HG02884 (cell line): Measurements from ENCODE around the gene STK32C.

Source experiments
- ATAC-seq: cut with Tn5 transposase; IDR thresholded peaks from one replicate; pipeline ENCODE4 v1.9.1; 2021; ENCODE audit warnings: mild to moderate bottlenecking, moderate library complexity; ENCODE audit not compliant: unreplicated experiment

Gene STK32C

DNA sequence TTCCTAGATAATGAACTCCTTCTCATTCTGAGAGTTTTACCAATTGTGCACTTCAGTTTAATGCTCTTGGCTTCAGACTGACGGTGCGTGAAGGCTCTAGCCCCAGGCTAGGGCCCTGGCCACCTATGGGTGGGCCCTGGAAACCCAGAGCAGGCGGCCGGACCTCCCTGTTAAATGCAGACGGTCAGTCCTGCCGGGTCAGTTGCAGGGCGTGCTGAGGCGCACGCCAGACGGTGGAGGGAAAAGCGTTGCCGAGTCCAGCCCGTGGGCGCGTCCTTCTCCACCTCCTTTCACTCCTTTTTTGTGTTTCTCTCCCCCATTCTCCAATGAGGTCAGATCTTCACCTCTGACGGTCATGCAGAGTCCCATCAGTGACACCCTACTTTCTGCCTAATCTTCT lies 118.7 kb downstream of the STK32C start:
- ATAC-seq: no peak

DNA sequence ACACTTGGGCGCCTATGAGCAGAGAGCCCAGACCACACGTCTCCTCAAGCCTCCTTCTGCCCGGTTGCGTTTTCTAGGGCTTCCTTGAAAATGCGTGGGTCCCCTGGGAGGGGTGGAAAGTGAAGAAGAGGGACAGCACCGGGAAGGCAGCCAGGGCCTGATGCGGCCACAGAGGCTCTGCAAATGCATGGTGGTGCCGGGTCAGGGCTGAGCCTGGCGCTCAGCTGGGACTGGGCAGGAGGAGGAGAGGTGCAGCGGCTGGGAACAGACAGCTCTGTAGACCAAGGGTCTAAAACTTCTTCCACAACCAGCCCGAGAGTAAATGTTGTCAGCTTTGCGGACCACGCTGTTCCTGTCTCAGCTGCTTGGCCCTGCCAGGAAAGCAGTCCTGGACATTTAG lies 119.4 kb downstream of the STK32C start:
- ATAC-seq: no peak

- ATAC-seq: peak; percentile 12
These were observed 120.2 kb downstream of the STK32C start for GRCh38 chr10:132187430-132188138.

DNA sequence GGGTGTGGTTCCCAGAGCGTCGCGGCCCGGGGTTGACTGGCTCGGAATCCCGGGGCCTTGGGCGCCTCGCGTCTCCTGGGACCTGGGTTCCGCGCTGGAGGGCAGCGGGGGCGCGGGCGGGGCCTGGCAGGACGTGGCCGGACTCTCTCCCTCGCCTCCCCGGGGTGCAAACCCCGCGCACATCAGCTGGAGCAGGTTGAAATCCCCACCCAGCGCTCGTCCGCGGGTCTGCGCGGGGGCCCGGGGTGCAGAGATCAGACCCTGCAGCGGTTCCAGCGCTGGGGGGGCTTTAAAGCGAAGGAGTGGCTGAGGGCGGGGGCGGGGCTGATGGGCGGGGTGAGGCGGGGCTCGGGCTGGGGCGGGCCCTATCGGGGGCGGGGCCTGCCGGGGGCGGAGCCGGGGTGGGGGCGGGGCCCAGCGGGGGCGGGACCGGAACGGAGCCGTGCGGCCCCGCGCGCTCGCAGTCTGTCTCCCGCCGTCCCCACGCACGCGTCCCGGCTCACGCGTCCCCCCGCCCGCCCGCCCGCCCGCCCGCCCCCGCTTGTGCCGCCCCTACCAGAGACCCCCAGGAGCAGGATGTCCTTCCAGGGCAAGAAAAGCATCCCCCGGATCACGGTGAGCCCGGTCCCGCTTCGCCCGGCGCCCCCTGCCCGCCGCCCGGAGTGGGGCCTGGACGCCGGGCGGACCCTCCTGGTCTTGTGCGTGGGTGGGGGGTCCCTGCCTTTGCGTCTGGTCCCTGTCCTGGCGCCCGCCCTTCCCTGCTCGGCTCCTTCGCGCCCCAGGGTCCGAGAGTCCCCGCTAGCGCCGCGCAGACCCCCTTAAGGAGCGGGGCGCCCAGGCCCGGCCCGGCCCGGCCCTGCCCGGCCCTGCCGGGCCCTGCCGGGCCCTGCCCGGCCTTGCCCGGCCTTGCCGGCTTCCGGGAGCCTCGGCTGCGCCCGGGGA lies 121.0 kb downstream of the STK32C start, which contains the start of gene DPYSL4:
Gene DPYSL4, plus strand, starts transcription at position 461 of the 942 bp plus-strand sequence. Its CDS starts 116 bp downstream, at position 577.
- ATAC-seq: peak; percentile 38

DNA sequence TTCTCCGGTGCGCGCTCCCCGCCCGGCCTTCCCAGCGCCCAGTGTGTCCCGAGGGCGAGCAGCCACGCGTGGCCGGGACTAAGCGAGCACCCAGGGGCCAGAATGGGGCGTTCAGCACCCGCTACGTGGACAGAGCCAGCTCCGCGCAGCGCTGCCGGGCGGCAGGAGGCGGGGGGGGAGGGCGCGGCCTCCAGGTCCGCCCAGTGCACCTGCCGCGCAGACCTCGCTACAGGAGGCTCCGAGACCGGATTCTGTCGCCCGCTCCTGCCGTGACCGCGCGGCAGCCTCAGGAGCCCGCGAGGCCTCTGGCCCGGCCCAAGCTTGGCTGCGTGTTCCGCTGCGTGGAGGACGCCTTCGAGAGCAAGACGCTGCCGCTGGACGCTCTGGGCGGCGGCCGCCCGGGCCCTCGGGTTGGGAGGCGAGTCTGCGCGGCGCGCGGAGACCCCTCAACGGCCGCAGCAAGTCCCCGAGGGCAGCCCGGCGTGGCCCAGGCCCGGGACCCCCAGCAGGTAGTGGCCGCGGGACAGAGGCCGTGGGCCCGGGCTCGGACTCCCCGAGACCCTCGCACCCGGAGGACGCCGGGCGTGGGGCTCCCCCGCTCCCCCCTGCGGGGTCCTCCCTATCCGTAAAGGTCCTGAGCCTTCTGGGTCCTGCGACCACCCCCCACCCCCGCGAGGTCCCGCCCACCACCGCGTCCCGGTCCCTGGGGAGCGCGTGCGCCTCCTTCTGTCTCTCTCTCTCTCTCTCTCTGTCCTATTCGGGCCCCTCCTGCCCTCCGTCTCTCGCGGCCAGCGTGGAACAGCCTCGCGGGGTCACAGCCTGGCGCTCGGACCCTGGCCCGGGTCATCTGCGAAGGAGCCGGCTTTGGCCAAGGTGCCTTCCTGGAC lies 121.9 kb downstream of the STK32C start:
- ATAC-seq: no peak

DNA sequence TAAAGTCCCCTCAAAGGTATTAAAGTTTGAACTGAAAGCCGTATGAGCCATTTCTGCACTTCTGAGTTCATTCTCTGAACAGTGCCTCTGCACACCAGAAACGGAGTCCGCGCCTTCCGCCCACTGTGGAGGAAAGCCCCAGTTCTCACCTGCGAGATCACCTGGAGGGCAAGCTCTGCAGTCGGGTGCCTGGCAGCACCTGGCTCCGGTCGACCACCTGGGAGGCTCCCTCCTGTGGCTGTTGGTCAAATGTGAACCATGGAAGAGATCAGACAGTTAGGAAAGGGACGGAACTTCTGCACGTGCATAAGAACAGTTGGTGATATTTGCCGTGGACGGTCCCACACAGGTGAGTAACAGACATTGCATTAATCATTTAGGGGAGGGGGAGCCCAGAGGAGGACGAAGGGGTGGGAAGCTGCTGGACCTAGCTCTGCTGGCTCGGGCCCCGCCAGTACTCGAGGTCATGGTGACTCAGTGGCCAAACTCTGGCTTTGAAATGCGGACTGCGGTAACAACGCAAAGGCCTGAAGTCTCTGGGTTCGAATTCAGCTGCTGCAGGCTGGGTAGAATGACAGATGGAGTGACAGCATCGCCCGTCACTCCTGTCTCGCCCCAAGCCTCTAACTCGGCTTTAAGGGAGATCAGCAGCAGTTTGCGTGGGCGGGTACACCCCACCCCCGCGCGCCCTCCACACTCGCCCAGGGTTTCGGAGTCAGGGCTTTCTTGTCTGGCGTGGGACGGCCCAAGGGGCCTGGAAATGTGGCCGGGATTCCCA lies 122.7 kb downstream of the STK32C start:
- ATAC-seq: no peak

GRCh38 chr10:132183046-132183445 lies 124.7 kb downstream of the STK32C start:
- ATAC-seq: no peak

DNA sequence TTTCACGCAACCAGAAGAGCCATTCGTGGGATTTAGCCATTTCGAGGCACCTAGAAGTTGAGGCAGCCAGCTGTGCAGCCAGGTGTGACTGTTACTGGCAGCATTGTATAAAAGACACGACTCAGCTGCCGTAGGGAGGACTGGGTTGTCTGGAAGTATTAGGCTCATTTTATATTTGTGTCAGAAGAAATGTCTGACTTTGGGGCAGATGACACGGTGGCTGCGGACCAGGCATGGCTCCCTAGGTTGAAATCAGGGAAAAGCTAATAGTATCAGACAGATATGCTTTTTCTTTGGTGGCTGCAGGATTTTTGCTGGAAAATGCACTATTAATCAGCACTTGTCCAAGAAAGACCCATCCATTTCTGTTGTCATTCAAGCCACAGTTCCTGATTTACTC lies 125.2 kb downstream of the STK32C start:
- no peak for ATAC-seq

GRCh38 chr10:132181691-132182425 lies 125.9 kb downstream of the STK32C start:
- ATAC-seq: no peak

DNA sequence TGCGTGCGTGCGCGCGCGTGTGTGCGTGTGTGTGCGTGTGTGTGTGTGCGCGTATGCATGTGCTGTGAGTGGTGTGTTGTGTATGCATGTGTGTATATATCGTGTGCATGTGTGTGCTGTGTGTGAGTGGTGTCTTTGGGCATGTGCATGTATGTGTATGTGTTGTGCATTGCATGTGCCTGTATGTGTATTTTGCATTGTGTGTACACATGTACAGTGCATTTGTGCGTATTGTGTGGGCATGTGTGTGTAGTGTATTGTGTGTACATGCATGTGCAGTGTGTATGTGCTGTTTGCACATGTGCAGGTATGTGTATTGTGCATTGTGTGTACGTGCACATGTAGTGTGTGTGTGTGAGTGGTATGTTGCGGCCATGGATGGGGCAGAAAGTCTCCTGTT lies 127.0 kb downstream of the STK32C start:
- ATAC-seq: no peak

DNA sequence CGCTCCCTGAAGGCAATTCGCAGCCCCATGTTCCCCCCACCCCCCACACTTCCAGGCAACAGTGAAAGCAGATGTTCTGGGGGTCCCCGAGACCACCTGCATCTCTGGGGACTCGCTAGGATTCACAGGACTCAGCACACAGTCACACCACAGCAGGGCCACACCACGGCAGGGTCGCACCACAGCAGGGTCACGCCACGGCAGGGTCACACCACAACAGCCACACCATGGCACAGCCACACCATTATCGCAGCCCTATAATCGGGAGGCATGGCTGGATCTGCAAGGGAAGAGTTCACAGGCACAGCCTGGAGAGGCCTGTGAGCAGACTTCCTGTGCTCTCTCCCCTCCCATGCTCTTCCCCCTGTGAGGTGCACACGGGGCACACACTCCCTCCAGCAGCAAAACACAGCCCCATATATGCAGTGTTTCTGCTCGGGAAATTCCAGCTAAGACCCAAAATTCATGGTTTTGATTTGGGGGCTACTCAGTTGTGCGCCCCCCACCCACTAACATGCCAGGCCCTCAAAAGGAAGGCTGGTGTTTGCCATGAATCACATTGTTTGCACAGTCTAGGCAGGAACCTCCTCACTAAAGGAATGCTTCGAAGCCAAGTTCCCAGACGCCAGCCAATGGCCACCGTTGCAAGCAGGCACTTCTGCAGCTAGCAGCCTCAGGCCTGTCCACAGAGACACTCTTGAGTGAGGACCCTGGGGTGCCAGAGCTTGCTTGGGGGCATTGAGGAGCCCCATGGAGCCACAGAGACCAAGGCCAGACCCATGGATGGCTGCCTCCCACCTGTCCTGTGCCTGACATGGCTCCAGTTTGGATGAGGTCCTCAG lies 128.0 kb downstream of the STK32C start:
- ATAC-seq: no peak

DNA sequence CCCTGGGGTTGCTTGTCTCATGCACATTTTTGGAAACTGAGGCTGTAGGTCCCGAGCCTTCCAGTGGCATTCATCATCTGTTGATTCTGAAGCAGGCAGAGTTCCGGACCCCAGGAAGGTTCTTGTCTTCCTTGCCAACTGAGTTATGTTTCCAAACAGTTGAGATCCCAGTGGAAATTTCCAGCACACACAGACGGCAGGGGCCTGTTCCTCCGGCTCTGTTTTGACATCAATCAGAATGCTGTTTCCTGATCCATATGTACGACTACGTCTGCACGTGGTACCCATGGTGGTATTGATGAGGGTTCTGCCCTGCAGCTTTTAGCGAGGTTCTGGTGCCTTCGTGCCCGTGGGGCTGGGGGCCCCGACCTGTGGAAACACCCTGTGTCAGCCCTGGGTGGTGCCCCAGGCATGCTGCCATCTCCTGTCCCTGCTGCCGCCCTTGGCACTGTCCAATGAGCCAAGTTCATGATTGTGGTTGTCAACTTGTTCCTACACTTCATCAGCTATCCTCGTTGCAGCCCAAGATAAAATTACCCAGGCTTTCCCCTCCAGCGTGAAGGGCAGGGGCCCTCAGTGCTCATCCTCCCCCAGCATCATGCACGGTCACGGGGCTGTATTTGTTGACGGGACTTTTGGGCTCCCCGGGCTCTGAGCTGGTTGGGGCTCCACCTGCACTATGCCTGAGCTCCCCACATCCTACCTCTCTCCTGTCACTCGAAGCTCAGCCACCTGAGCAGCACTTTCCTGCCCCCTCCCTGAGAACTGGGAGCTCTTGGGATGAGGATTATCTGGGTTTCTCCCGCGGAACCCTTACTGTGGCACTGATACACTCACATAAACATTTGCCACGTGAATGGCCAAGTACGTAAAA lies 128.8 kb downstream of the STK32C start:
- ATAC-seq: no peak

GRCh38 chr10:132178046-132178445 lies 129.7 kb downstream of the STK32C start:
- no peak for ATAC-seq

GRCh38 chr10:132176623-132177500 lies 130.9 kb downstream of the STK32C start:
- ATAC-seq: no peak

DNA sequence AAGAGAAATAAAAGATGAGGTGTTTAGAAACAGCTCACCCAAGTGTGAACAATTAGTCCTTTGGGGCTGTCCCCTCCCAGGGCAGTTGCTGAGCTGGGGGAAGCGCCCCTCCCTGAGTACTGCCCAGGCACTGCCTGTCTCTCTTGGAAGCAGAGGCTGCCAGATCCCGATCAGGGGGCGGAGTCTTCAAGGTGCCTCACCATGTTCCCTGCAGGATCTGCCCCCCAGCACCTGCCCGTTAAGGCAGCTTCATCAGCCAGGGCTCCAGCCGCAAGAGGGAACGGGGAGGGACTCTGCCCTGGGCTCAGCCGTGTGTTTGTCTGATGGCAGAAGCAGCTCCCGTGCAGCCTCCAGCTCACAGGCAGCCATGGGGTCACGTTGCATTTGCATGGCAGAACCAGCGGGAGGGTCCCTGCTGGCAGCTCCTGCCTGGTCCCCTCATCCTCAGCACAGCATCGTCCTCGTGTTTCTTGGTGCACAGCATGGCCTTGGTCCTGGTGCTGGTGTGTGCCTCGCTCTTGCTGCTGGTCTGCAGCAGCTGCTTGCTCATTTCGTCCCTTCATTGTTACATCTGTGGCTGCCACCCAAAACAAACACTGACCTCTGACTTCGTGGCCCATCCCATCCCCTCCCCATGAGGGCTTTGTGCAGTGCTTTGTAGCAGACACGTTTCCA lies 131.7 kb downstream of the STK32C start:
- ATAC-seq: no peak

DNA sequence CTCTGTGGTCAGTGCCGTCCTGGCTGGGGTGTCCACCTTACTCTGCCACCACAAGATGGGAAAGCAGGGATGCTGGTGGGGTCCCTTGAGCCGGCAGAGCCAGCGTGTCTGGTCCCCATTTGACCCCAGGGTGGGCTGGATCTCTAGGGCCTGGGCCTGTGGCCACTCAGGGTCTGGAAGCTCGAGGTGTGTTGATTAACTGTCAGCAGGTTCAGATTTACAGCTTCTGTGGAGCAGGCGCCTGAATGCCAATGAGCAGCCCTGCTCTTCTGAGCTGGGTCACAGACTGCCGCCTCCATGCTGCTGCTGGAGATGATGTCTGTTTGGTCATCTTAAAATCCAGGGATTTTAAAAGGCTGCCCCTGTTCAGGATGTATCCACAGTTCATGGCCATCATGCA lies 132.3 kb downstream of the STK32C start:
- ATAC-seq: no peak
